DND-41 (cell line): ENCODE data around the gene VWA8.

ENCODE experiments used
- EZH2 ChIP-seq: IDR thresholded peaks from 3 replicates; pipeline ENCODE4 v1.6.1; 2012; ENCODE audit warnings: borderline replicate concordance, low read depth, mild to moderate bottlenecking, moderate library complexity, low read length, inconsistent platforms; ENCODE audit not compliant: severe bottlenecking
- TF ChIP-seq, protein P1 (sequence below): IDR thresholded peaks from 2 replicates; pipeline ENCODE4 v1.5.1; 2012; ENCODE audit warnings: borderline replicate concordance, low read length, moderate library complexity, mild to moderate bottlenecking; ENCODE audit not compliant: poor library complexity, severe bottlenecking; ENCODE audit errors: extremely low read depth

DNA sequence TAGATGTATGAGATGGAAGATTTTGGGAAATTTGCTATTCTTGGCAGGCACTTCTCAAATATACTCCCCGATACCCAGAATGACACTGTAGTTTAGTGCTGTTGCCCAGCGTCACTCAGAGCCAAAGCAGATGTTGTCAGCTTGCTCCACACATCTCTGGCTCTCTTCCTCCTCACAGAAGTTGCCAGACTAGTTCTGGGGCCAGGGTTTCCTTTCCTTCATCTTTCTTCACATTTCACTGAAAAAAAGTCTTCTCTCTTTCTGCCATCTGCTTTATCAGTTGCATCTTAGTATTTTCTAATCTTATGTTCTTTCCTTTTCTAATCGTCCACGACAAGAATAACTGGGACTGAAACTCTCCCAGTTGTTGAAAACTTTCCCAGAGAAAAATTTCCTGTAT lies 252.2 kb downstream of the VWA8 start:
- TF ChIP-seq, protein P1, sequence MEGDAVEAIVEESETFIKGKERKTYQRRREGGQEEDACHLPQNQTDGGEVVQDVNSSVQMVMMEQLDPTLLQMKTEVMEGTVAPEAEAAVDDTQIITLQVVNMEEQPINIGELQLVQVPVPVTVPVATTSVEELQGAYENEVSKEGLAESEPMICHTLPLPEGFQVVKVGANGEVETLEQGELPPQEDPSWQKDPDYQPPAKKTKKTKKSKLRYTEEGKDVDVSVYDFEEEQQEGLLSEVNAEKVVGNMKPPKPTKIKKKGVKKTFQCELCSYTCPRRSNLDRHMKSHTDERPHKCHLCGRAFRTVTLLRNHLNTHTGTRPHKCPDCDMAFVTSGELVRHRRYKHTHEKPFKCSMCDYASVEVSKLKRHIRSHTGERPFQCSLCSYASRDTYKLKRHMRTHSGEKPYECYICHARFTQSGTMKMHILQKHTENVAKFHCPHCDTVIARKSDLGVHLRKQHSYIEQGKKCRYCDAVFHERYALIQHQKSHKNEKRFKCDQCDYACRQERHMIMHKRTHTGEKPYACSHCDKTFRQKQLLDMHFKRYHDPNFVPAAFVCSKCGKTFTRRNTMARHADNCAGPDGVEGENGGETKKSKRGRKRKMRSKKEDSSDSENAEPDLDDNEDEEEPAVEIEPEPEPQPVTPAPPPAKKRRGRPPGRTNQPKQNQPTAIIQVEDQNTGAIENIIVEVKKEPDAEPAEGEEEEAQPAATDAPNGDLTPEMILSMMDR: no peak
- no peak for TF ChIP-seq EZH2
